GM08714 (cell line): Measurements from ENCODE around the gene CMSS1.
"Not testable (repeated sequence)": the region's sequence is repeated elsewhere in the genome, so short reads cannot be mapped to it uniquely, and the experiment has no call there.

Source experiments
- H3K4me3 ChIP-seq: fragments of 200-500 bp; sonication (Bioruptor generic); 2 replicates; pipeline ENCODE4 v1.5.1; 2014; ENCODE audit warnings: mild to moderate bottlenecking, low read length, inconsistent platforms
- ZNF274 ChIP-seq: IDR thresholded peaks from 2 replicates; pipeline ENCODE4 v1.6.1; 2012; ENCODE audit warnings: mild to moderate bottlenecking, low read depth, low read length

CMSS1 gene

DNA sequence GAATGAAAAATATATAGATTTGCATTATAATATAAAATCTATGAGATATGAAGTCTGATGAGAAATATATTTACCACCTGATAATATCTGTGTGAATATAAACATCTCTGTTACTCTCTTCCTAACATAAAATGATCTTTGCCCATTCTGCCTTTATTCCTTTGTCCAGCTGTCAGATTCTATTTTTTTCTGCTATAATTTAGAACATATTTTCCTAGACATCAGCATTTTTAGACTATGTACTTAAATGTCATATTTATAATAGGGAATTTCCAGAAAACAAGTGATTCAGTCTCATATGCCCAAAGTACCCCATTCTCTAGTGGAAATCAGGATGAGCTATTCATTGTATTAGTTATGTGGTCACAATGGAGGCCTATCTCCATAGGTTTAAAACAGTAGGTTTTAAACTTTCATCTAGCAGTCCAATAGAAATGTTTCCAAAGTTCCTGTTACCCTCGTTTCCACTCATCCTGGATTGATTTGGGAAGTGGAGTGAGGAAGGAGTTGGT lies 213.3 kb downstream of the CMSS1 start:
- TF ChIP-seq ZNF274: no peak
- H3K4me3 ChIP-seq: no peak overlapping the region

DNA sequence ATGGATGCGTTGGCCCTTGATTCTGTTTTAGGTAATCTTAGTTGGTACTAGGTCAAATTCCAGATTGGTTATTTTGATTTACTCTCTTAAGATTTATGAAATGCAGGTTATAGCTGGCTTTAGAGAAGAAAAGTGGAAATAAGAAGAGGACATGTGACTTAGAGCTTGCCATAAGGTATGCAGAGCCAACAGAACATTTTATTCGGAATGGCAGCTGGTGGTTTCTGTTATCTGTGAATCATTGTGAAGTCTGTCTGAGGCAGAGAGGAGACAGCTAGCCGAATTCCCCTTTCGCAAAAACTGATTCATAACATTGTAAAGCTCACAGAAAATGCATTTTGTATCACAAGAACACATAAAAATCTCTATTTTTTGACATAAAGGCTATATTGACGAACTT lies 214.6 kb downstream of the CMSS1 start:
- TF ChIP-seq ZNF274: no peak

DNA sequence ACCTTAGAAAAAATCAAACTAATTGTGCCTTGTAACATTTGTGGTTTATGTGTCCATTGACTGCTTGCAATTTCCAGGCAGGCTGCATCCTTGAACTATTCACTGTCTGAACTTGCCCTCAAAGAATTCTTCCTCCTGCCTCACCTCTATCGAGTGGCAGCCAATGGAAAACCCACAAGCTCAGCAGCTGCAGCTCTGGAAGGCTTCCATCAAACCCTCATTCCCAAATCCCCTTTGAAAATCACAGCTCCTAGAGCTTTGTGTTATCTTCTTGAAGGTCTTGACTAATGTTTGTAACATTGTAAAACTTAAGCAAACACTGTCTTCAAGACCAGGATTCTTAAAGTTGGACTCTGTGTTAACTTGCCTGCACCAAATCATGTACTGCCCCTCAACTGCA lies 215.5 kb downstream of the CMSS1 start:
- no peak for TF ChIP-seq ZNF274
- H3K4me3 ChIP-seq: no peak overlapping the region

More for the DNA sequence above, 214.6 kb downstream of the CMSS1 start:
- H3K4me3 ChIP-seq: no peak overlapping the region

DNA sequence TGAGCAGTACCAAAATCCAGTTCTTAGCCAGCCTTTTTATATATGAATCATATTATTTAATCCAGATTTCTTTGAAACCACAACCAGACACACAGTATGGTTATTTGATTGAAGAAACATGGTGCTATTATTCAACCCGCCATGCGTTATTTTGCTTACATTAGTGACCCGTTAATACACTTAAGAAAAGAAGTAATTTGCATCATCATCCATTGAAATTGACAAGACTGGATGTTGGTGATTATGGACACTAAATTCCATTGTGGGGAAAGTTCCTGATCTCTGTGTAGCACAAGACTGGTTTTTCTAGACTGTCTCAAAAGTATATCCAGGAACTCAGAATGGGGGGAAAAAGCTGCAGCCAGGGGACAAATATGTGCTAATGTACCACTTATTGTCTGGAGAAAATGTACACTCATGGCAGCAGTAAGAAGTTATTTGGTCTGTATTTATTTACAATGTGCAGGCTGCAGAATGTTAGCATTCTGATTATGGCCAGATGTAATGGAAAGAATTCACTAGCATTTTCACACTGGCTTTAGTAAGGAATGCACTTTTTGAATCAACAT lies 216.3 kb downstream of the CMSS1 start:
- no peak overlapping the region for H3K4me3 ChIP-seq
- no peak for TF ChIP-seq ZNF274

DNA sequence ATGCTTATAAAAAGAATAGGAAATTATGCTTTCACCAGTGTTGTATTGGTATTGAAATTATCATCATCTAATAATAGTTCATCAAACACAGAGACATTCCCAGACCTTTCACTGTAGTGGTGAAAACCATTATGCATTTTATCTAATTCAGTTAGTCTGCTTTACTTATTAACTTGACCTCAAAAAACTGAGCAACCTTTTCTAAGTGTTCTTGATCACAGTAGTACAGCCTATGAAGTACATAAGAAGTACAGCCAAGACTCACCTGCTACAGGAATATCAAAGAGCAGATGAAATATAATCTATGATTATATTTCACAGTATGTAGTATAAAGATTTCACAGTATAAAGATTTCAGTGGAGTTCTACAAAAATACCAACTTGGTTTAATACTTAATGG lies 221.4 kb downstream of the CMSS1 start:
- no peak overlapping the region for H3K4me3 ChIP-seq
- TF ChIP-seq ZNF274: no peak

DNA sequence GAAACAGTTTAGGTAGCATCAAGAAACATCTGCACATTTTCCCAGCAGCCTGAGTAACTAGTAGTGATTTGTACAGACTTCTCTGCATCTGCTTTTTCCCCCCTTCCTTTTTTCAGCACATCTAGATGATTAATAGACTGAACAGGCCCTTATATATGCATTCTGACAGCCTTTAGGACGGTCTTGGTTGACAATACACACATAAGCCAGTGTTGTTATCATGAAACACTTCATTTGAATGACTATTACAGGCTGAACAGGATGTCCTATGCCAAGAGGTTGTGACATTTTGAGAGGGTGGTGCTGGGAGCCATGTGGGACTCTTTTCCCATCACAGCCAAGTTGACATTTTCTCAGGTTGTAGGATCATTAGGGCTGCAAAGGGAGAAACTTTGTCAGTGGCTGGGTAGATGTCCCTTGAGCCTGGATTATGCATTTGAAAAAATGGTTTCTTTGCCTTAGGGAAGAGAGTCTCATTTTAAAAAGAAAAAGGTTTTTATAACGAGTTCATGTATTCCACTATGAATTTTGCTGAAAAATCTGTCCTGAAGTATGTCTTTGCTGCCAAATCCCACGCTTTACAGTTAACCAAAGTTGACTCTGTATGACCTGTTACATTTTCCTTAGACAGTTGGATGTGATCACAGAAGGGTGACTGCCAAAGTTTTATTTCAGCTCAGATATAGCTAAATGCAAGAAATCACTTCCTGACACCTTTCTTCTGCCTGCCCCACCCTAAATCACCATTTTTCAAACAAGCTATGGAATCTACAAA lies 223.0 kb downstream of the CMSS1 start:
- no peak for TF ChIP-seq ZNF274
- H3K4me3 ChIP-seq: no peak overlapping the region

DNA sequence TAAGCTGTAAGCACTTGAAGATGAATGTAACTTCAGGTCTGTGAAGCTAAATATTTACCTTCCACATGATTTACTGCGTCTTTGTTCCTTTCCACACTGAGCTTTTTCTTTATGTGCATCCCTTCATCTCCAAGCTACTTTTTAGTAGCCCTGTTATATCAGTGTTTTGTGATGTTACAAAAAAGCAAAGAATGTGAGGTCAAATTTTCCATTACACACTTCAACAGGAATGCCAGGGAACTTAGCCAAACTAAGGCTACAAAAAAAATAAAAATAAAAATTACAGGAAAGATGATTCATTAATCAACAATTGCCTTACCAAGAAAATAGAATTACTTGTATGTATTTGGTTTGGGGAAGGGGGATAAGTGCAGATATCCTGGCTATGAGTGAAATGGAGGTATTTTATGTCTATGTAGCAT lies 223.7 kb downstream of the CMSS1 start:
- H3K4me3 ChIP-seq: no peak overlapping the region
- TF ChIP-seq ZNF274: no peak

DNA sequence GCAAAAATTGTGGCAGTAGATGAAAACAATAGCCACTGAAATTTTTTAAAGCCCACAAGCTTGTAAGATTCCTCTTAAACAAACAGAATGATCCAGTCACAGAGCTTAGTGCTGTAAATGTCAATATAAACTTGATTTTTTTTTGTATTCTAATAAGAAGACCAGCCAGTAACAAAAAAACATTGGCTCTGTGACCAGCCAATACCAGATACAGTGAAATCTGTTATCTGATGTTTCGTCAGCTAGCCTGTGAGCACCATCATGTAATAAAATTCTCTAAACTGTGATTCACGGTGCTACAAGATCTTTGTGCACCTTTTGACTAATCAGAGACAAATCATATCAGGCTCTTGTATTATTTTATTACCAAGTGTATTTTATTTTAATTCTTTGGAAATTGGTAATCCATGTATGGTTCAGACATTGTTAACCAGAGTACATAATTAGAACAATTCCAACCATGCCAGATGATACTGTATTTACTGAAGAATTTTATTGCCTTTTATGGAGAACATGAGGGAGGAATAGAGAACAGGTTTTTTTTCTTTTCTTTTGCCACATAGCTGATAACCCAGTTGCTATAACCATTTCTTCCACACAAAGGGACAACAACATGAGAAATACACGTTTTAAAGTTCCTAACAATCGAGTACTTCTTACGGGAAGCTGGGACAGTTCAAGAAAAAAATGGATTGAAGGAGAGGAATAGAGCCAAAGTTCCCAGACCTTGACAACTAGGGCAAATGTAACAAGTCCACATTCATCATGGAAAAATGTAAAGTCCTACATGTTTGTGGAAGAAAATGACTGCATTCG lies 224.7 kb downstream of the CMSS1 start:
- TF ChIP-seq ZNF274: no peak

DNA sequence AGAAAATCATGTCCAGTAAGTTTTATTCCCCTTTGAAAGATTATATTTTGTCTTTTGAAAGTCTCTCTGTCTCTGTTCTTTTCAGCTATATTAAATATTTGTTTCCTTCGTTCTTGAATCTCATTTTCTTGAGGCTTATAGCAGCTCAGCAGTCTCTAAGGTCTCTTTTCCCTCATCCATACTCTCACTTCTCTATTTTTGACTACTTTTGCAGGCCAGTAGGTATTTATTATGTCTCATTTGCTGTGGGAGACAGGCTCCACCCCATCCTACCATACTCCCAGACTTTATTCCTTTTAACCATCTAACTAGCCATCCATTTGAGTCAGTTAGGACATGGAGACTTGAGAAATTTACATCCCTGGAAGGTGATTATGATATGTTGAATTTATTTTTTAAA lies 225.6 kb downstream of the CMSS1 start:
- no peak for TF ChIP-seq ZNF274
- H3K4me3 ChIP-seq: no peak overlapping the region

More for the DNA sequence above, 224.7 kb downstream of the CMSS1 start:
- no peak overlapping the region for H3K4me3 ChIP-seq

DNA sequence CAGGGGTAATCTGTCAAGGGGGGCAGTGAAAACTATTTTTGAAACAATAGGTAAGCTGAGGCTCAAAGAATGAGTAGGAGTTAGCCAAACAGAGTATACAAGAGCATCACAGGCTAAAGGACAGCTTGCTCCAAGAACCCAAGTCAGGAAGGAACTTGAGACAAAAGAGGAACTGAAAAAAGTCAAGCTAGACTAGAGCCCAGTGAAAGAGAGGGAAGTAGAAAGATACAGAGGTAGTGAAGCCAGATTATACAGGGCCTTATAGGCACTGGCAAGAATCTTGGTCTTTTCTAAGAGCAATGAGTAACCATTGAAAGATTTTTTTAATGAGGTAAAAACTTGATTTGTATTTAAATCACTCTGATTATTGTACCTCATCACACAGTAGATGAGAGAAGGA lies 226.7 kb downstream of the CMSS1 start:
- TF ChIP-seq ZNF274: no peak
- H3K4me3 ChIP-seq: no peak overlapping the region

DNA sequence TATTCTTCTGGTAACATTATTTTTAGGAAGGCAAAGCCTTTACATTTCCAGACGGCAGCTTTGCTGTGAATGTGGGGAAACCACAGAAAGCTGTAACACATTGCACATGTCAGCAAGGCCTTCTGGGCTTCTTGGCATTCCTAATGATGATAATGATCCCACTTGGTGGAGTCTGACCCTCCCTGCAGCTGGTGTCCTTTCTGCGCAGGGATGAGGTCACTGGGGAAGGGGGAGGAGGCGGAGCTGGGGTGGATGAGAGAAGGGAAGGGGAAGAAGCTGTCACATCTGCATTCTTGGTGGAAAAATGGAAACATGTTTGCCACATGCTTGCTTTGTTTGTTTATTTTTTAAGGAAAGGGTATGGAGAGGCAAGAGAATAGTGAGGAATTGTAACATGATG lies 228.0 kb downstream of the CMSS1 start:
- no peak for TF ChIP-seq ZNF274
- H3K4me3 ChIP-seq: no peak overlapping the region

DNA sequence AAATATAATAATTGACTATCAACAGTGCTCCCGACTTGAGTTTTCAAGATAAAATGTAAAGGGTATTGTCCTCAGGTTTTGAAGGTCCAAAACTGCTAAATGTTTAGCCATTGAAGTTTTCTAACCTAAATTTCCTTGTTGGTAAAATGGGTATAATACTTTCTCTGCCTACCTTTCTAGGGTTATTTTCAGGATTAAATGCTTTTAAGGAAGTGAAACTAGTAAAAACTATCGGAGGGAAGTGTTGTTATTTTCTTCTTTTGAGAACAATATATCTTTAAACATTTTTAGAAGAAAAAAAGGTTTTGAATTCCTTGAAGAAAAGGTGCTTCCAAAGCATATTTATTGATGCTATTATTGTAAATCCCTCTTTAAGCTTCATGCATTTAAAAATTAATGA lies 229.3 kb downstream of the CMSS1 start:
- no peak for TF ChIP-seq ZNF274
- H3K4me3 ChIP-seq: no peak overlapping the region

DNA sequence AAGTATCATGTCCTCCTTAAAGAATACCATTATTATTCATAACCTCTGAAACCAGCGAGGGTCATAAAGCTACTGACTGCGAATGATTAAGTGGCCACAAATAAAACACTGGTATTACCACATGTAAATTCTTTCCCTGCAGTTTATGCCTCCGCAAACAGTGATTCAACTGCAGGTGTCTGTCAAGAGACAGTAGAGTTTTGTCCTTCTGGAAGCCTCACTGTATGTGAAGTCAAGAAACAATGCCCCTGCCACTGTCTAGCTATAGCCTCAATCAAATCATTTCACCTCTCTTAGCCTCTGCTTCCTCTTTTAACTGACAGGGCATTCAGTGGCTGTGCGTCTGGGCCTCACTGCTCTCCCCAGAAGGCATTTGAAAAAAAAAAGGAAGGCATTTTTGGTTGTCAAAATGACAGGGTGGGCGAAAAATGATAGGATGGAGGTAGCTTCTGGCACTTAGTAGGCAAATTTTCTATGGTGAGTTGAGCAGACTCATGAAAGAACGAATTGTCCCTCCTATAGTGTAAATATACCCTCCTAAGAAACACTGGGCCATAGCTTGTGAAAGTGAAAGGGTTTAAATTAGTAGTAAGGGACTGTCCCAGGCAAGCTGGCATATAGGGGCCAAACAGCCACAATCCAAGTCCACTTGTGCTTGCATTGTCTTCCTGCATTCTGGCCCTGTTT lies 229.9 kb downstream of the CMSS1 start:
- TF ChIP-seq ZNF274: no peak
- peak overlapping the region; percentile 65; the same call in 1 of the 2 replicates for H3K4me3 ChIP-seq

DNA sequence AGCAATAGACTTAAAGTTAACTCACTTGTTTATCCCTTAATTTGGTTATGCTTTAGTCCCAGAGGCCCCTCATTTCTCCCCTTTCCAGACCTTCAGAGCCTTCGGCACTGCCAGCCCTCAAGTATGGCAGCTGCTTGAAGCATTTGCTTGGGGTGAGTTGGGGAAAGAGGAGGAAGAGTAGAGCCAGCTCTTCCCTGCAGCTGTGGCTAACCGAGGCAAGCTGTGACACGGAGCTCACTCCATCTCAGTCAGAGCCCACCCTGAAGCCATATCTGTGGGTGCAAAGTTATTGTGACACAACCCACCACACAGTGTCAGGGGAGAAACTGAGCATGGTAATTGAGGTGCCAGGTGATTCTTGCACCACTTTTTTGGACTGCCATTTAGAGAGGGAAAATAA lies 230.6 kb downstream of the CMSS1 start:
- peak overlapping the region; percentile 65; the same call in 1 of the 2 replicates for H3K4me3 ChIP-seq
- no peak for TF ChIP-seq ZNF274

DNA sequence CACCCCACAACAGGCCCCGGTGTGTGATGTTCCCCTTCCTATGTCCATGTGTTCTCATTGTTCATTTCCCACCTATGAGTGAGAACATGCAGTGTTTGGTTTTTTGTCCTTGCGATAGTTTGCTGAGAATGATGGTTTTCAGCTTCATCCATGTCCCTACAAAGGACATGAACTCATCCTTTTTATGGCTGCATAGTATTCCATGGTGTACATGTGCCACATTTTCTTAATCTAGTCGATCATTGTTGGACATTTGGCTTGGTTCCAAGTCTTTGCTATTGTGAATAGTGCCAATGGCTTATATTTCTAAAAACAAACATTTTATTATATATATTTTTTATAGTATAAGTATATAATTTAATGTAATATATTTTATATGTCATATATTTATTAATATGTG lies 233.9 kb downstream of the CMSS1 start:
- not testable (repeated sequence) for H3K4me3 ChIP-seq
